ENCODE results near the gene CADPS2.

GRCh38 chr7:122803851-122804250 lies 82.4 kb downstream of the CADPS2 start:
- no peak for TF ChIP-seq CTCF (IDR thresholded peaks at IDR 0.05)
- TF ChIP-seq EP300 (IDR thresholded peaks at IDR 0.05) = no peak
- TF ChIP-seq POLR2A (IDR thresholded peaks at IDR 0.05) = no peak
- no peak for TF ChIP-seq POLR2AphosphoS5 (IDR thresholded peaks at IDR 0.05)
